ENCODE data around the gene COG1. TPM values are rescaled to one million over a fixed set of nuclear protein-coding genes. Genes with fewer than 3 reads are reported as not detected.

Gene COG1
- total RNA-seq, 1 donor = 23.2 TPM

DNA sequence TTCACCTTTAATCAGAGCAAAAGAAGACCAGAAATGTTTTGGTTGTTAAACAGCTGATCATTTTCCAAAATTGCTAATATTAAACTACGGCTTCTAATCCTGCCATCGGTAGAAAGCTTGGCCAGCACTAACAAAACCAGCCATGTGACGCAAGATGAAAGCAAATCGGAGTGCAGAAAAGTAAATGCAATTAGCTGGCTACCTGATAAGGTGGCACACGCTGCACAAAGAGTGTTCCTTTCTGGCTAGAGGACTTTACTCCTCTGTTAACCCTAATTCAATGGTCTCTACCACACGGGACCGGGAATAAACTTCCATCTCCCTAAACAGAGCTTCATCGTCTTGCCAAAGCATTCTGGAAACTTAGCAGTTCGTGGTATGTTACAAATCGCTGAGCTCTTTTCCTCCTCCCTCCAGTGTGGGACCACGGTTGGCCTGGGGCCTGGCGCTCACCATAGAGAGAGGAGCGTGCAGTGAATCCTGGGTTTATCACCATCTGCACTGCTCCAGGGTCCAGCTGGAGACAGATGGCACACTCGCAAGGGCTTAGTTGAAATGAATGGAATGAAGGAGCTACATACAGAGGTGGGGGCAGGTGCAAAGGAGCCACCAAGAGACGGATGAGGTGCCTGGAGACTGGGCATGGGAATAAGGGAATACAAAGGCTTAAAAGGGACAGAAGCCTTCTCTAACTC, 10.1 kb upstream of the COG1 start:
- H3K27ac ChIP-seq (ENCODE audit: low read depth, low read length) = no peak overlapping the region
- no peaks in the 10 kb centered on the region for H3K79me2 ChIP-seq (ENCODE audit: insufficient read depth, low read length)
- no peak overlapping the region for H2AFZ ChIP-seq (ENCODE audit: low read length)
- DNase-seq (ENCODE audit: insufficient read length, low spot score, missing footprints) = no peak
- H3K4me1 ChIP-seq (ENCODE audit: insufficient read depth, low read length) = no peaks in the 10 kb centered on the region
- no peak overlapping the region for H3K4me3 ChIP-seq (ENCODE audit: insufficient read depth, low read length)
- no peaks in the 10 kb centered on the region for H3K36me3 ChIP-seq (ENCODE audit: insufficient read depth, low read length)
- H3K9me3 ChIP-seq (ENCODE audit: low read depth, low read length) = no peaks in the 10 kb centered on the region
- H3K27me3 ChIP-seq (ENCODE audit: insufficient read depth, low read length) = no peaks in the 10 kb centered on the region
- no peak for TF ChIP-seq CTCF (IDR thresholded peaks at IDR 0.05; ENCODE audit: extremely low read depth, low read depth, low read length)
- no peak overlapping the region for H3K4me2 ChIP-seq (ENCODE audit: insufficient read depth, low read length)
- no peaks in the 10 kb centered on the region for H4K20me1 ChIP-seq (ENCODE audit: insufficient read depth, low read length)

DNA sequence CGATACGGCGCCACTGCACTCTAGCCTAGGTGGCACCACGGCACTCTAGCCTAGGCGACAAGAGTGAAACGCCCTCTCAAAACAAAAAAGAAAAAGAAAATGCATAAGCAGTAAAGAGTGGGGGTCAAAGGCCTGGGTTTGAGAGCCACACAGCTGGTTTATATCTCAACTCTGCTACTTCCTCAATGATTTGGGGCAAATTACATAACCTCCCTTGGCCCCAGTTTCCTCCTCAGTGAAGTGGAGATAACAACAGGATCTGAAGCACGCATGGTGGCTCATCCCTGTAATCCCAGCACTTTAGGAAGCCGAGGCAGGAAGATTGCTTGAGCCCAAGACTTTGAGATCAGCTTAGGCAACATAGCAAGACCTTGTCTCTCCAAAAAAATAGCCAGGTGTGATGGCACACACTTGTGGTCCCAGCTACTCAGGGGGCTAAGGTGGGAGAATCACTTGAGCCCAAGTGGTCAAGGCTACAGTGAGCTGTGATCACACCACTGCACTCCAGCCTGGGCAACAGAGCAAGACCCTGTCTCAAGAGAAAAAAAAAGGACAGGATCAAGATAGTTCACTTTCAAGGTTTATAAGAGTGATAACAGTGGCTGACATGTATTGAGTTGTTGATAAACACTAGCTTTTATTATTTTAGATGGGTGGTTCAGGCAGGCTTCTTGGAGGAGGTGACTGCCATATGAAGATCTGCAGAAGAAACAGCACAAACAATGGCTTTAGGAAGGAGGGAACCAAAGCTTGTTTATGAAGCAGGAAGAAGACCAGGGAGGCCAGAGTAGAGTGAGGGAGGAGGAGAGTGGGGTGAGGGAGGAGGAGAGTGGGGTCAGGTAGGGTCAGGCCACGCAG, 8.5 kb upstream of the COG1 start:
- no peak for DNase-seq (ENCODE audit: insufficient read length, low spot score, missing footprints)
- no peak for TF ChIP-seq CTCF (IDR thresholded peaks at IDR 0.05; ENCODE audit: extremely low read depth, low read depth, low read length)
- Histone ChIP-seq H3K36me3 (ENCODE audit: insufficient read depth, low read length) (no peaks in the 10 kb centered on the region), H3K9me3 (ENCODE audit: low read depth, low read length) (no peaks in the 10 kb centered on the region), H2AFZ (ENCODE audit: low read length) (no peak overlapping the region), H3K27me3 (ENCODE audit: insufficient read depth, low read length) (no peaks in the 10 kb centered on the region), H3K4me1 (ENCODE audit: insufficient read depth, low read length) (no peaks in the 10 kb centered on the region), H3K4me2 (ENCODE audit: insufficient read depth, low read length) (no peak overlapping the region), H4K20me1 (ENCODE audit: insufficient read depth, low read length) (no peaks in the 10 kb centered on the region), H3K4me3 (ENCODE audit: insufficient read depth, low read length) (no peak overlapping the region), H3K79me2 (ENCODE audit: insufficient read depth, low read length) (no peaks in the 10 kb centered on the region), H3K27ac (ENCODE audit: low read depth, low read length) (no peak overlapping the region)

GRCh38 chr17:73186283-73187050, 6.4 kb upstream of the COG1 start:
- no peak for TF ChIP-seq CTCF (IDR thresholded peaks at IDR 0.05; ENCODE audit: extremely low read depth, low read depth, low read length)
- Histone ChIP-seq H3K27me3 (ENCODE audit: insufficient read depth, low read length) (no peaks in the 10 kb centered on the region), H3K9me3 (ENCODE audit: low read depth, low read length) (no peaks in the 10 kb centered on the region), H3K4me3 (ENCODE audit: insufficient read depth, low read length) (no peak overlapping the region), H3K36me3 (ENCODE audit: insufficient read depth, low read length) (no peaks in the 10 kb centered on the region), H2AFZ (ENCODE audit: low read length) (no peak overlapping the region), H3K79me2 (ENCODE audit: insufficient read depth, low read length) (no peaks in the 10 kb centered on the region), H3K4me1 (ENCODE audit: insufficient read depth, low read length) (no peaks in the 10 kb centered on the region), H3K27ac (ENCODE audit: low read depth, low read length) (no peak overlapping the region), H3K4me2 (ENCODE audit: insufficient read depth, low read length) (no peak overlapping the region), H4K20me1 (ENCODE audit: insufficient read depth, low read length) (no peaks in the 10 kb centered on the region)
- no peak for DNase-seq (ENCODE audit: insufficient read length, low spot score, missing footprints)

Measured in osteoblast (primary cell).